ENCODE results near the gene TP63.
"Not testable (repeated sequence)": the region's sequence is repeated elsewhere in the genome, so short reads cannot be mapped to it uniquely, and the experiment has no call there.

The TP63 gene

DNA sequence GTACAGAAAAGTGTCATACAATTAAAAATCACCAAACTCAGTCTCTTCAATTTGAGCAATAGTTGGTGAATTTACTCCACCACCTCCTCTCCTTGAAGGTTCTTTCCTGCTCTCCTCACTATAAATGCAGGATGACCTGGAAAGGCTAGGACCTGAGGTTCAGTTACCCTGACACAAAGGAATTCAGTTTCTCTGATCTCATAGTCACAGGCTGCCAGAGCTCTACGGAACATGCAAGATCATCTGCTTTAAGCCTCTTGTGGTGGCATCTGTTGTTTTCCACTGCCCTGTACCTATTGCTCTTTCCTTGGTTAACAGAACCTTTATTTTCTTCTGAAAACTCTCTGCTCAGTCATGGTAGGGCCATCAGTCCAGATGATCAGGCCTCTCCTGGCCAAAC is 4.9 kb upstream of the TP63 start:
- DNase-seq = no peak

DNA sequence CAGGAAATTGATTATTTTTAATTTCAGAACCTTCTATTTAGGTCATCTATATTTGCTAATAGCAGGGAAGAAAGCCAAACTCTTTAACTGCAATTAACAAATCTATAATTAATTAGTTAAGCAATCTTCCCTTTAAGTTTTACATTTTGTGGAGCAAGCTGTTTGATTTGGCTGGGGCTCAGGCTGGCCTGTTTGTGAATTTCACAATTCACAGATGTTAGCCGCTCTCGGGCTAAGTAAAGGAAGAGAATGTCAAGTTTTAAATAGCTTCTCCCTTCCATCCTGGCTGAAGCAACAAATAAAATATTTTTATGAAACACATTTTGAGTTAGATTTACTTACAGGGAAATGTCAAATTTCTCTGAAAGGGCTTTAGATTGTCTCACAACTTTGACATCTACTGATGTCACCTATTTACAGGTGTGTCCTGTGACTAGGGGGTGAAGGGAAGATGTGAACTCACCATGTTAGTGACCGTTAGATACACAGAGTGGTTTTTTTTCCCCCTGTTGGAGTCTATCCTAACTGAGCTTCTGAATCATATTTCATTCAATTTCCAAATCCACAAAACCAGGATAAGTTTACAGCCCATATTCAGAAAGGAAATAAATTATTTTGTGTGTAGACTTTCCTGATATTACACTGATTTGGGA is 1.3 kb upstream of the TP63 start:
- no peak for DNase-seq

DNA sequence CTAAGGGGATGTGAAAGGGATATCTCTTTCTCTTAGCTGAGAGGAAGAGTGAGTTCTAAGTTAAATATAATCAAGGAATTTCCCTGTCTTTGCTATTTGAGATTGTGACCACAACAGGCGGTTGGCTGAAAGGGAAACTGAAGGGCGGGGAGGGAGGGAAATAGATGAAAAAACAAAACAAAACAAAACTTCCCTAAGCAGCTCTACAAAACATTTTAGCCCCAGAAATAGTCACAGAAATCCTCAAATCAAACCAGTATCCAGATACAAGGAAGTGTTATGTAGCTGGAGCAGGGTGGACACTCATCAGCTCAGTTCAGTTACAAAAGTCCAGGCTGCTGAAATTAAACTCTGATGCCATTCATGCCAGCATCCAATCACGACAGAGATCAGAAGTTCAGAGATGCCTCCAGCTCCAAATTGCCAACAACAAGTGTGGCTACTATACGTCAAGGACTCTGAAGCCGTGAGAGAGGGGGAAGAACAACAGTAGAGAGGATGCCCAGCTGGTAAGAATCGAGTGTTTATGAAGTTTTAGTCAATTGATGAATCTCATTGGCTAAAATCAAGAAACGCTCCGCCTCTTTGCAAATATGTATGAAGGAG is 319 bp upstream of the TP63 start:
- no peak for DNase-seq

DNA sequence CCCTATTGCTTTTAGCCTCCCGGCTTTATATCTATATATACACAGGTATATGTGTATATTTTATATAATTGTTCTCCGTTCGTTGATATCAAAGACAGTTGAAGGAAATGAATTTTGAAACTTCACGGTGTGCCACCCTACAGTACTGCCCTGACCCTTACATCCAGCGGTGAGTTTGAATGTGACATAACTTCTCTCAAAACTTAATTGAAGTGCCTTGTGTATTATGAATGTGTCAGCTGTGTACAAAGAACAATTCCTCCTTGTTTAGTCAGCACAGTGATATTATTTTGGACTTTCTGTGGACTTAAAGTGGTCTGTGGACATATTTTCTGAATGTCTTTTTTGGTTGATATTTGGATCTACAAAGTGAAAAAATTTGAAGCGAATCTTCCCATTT is 220 bp downstream of the TP63 start:
- DNase-seq = no peak

DNA sequence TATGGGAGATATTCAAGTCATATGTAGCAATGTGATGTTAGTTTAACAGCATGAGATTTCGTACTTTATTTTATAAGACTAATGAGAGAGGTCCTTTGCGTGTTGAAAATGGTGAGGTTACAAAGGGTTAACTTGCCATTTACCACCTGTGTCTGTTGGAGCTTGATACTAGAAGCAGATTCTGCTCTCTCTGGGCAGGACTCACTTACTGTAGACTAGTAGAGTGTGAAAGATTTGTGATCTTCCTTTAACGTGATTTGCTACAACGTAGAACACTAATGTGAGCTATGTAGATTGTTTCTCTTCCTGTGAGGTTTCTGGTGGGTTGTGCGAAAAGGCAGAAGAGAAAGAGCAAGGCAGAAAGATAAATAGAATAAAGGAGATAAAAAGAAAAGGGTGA is 1.1 kb downstream of the TP63 start:
- no peak for DNase-seq

DNA sequence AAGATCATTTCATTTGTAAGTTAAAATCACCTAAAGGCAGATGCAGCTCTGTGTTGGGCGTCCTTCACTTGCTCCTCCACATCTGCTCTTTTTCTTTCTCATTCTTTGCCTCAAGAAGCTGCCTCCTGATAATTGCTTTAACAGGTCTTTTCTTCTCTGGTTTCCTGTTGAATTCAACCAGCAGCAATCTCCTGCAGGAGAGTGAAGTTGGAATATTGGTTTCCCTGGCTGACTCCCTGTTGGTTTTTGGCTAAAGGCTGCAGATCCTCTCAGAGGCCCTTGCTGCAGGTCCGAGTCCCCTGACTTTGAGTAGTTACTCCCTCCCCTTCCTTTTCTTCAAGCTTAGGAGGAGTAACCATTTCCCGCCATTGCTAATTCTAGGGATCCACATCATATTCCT is 4.2 kb downstream of the TP63 start:
- DNase-seq = no peak

DNA sequence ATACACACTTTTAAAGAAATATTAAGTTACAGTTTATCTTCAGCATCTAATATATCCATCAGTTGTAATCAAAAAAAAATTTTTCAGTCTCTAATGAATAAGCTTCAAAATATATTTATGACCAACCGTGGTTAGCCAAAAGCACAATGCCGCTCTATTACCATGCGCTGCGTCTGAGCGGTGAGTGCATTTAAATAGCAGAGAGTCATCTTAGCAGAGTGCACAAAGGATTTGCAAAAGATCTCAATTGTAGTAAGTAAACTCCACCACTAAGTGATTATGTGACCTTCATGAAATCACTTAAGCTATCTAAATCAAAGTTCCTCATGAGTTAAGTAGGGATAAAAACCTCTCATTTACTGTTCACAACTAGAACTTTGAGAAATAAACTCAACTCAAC is 4.9 kb downstream of the TP63 start:
- no peak for DNase-seq

DNA sequence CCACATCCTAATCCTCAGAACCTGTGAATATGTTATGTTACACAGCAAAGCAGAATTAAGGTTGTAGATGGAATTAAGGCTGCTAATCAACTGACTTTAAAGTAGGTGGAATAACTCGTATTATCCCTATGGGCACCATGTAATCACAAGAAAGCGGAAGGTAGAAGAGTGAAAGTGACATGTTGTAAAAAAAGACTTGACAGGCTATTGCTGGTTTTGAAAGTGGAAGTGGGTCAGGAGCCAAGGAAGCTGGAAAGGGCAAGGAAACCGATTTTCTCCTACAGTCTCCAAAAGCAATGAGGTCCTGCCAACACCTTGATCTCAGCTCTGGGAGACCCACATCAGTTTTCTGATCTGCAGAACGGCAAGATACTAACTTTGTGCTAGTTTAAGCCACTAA is 6.6 kb downstream of the TP63 start:
- no peak for DNase-seq

DNA sequence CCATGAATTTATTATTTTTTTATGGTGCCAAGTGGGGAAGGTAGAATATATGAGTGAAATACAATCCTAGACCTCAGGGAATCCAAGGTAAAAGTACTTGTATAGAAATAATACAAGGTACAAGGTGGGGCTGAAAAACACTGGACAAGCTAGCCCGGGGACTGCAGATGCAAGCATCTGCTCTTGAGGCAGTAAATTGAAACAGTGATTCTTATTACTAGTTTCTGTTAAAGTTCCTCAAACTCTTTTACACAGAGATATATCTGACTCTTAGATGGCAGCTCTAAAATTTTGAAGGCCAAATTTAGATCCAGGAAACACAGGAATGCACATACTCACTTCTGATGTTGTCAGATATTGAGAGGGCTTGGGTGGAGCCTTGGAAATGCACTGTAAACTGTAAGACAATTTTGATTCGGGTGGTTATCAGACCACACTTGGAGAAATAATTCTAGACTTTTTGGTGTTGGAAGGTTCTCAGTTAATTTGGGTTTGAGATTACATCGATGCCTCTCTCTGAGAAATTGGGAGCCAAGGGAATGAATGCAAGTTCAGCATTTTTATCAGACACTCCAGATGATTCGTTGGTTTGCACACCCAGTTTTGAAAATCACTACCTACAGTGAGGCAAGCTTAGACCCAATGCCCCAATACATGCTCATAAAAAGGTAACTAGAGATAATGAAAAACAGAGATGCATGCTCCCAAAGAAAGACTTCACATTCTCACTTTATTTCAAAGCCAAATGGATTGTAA is 7.3 kb downstream of the TP63 start:
- DNase-seq = no peak

DNA sequence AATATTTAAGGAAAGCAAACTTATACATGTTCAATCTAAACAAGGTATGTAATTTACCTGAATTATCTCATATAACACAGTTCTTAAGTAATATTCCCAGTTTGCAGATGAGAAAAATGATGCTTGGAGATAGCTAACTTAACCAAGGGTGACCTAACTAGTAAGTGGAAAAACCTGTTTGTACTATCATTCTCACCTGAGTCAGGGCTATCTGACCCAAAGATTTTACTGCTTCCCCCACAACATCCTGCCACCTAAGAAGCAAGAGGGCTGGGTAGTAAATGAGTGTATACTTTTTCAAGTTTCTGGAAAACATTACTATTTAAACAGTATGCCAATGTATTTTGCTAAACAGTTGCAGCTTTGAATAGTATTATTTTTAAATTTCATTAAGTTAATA is 10.6 kb downstream of the TP63 start:
- no peak for DNase-seq

DNA sequence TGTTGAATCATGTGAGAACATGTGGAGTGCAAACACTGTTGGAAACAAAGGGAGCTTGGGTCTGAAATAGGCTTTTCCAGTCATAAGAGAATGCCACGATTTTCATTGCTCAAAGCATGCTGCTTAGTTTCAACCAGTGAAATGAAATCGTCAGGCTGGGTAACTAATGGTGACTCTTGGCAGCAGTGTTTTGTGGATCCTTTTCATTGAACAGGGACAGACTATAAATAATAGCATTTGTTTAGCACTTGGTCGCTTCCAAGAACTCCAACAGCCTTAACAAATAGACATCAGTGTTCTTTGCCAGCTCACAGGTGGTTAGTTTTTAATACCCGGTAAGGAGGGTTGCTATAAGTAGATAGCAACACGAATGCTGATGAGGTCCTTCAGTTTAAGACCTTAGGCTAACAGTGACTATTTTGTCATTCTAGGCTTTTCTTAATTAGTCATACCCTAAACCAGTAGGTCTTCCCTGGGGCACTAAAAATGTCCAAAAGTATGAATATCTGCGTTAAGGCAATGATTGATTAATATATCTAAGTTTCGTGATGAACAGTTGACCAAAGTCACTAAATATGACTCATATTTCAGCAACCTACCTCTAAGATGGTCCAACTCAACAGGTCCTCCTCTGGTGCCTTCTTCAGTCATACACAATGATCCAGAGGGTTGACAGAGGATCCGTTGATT is 15.8 kb downstream of the TP63 start:
- DNase-seq = no peak

DNA sequence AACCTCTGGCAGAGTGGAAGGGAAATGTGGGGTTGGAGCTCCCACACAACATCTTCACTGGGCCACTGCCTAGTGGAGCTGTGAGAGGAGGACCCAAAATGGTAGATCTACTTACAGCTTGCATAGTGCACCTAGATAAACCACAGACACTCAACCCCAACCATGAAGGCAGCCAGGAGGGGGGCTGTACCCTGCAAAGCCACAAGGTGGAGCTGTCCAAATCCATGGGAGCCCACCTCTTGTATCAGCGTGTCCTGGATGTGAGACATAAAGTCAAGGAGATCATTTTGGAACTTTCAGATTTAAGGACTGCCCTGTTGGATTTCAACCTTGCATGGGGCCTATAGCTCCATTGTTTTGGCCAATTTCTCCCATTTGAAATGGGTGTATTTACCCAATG is 20.9 kb downstream of the TP63 start:
- DNase-seq = no peak

DNA sequence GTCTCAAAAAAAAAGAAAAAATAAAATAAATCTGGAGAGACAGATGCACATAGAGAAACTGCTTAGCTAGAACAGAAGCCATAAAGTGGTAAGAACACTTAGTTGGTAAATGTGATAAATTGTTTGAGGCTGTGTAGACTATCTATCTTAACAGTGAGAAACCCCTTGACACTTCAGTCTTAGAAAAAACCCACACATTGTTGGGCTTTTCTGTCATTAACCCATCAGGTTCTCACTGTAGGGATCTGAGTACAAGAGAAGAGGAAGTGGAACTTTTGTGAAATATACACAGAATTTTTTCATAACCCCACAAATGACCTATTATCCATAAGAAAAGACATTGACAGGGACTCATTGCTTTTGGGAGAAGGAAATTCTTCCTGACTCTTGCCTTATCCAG is 24.4 kb downstream of the TP63 start:
- DNase-seq = no peak

DNA sequence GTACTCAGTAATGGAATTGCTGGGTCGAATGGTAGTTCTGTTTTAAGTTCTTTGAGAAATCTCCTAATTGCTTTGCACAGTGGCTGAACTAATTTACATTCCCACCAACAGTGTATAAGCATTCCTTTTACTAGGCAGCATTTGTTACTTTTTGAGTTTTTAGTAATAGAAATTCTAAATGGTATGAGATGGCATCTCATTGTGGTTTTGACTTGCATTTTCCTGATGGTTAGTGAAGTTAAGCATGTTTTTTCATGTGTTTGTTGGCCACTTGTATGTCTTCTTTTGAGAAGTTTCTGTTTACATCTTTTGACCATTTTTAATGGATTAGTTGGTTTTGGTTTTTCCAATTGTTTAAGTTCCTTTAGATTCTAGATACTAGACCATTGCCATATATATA is 28.4 kb downstream of the TP63 start:
- no peak for DNase-seq

DNA sequence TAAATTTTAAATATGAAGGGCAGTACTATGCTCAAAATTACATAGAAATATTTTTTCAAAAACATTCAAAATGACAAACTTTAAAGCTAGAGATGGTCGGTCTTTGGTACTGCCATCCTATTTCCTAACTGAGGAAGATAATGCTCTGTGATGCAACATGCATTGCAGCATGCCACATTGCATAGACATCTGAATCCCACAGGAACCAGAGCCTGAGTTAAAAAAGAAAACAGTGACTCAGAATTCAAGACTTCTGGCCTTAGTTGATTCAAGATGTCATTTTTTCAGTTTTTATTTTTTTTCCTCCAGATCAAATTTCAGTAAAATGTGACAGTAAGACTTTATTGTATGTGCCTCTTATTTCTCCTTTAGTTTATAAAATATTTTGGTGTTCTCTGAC is 33.1 kb downstream of the TP63 start:
- DNase-seq = no peak

DNA sequence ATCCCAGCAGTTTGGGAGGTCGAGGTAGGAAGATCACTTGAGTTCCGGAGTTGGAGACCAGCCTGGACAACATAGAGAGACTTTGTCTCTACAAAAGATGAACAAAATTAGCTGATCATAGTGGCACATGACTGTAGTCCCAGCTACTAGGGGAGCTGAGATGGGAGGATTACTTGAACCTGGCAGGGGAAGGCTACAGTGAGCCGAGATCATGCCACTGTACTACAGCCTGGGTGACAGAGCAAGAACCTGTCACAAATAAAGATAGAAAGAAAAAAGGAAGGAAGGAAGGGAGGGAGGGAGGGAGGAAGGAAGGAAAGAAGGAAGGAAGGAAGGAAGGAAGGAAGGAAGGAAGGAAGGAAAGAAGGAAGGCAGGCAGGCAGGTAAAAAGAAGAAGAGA is 41.2 kb downstream of the TP63 start:
- DNase-seq = not testable (repeated sequence)

DNA sequence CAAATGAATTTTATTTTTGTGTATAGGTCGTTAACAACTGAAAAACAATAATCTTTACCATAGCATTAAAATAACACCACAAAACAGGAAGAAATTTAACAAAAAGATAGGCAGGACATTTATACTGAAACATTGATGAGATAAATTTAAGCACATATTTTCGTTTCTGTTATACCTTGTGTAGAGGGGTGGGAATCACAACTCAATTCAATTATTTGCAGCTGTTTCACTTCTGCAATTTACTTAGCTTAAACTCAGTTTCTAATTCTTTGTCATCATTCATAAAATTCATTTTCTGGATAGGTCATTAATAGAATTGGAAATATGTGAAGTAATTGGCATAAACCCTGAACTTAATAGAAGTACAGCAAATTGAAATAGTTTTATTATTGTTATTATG is 42.3 kb downstream of the TP63 start:
- DNase-seq = no peak

DNA sequence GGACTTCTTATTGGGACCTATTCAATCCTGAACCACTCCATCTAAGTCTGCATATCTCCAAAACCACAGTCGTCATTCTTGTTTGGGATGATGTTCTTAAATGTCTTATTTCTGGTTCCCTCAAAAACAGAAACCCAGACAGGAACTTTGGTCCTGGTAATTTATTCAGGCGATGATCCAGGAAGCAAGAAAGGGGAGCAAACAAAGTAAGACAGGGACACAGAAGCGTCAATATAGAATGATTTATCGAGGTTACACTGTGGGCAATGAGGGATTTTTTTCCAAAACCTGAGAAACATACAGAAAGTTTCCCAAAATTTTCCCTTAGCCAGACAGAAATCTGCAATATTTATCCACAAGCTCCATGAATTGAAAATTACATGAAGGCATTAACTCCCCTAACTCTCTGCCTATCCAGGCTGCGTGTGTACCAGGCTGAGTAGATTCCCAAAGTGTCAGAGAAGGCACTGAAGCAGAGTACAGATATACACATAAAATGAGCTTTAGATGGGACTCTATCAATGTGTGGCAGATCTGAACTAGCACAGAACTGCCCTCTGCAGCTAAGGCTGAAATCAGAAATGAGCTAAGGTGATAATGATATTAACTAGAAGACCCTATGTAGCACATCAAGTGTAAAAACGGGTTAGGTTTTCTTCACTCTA is 43.2 kb downstream of the TP63 start:
- DNase-seq = no peak

DNA sequence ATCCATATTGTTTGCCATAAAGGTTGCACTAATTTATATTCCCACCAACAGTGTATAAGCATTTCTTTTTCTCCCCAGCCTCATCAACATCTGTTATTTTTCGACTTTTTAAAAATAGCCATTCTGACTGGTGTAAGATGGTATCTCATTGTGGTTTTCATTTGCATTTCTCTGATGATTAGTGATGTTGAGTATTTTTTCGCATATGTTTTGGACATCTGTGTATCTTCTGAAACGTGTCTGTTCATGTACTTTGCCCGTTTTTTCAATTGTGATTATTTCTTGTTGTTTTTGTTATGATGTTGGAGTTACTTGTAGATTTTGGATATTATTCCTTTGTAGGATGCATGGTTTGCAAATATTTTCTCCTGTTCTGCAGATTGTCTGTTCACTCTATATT is 46.5 kb downstream of the TP63 start:
- DNase-seq = no peak

DNA sequence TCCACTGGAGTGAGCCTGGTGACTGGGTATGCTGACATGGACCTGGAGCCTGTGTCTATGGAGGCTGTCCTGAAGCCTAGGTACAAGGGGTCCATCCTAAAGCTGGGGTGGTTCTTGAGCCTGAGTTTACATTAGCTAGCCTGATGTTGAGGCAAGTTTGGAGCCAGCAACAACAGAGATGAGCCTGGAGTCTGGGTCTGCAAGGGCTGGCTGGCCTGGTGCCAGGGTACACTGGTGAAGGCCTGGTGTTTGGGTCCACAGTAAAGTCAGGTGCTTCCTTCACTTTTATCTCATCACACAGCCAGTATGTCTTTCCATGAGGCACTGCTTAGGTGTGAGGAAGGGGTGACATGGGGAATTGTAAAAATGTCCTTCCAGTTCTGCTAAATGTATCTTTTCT is 49.5 kb downstream of the TP63 start:
- DNase-seq = no peak

DNA sequence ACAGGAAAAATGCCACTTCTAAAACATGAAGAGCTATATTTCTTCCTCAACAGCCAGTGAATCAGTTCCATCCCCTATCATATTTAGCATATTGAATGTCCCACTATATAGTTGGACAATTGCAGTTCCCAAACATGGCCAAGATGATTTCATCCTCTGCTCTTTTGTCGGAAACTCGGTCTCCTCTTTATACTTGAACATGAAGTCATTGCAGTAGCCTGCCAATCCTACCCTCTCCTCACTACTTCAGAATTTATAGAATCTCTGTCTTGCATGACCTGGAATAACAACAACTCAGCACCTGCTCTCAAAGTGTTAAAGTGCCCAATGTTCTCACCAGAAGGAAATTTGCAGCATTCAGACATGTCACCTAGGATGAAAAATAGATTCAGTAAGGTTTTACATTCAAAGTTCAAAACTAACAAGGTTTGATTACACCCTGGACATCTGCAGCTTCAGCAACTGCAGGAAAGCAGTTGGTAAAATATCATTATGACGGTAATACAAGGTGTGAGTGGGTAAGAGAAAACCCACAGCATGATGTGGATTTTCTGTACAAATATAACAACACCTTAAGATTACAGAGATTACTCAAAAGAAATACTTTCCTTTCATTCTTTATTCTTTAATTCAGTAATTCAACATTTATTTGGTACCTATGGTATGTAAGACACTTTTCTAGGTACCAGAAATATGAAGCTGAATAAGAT is 52.5 kb downstream of the TP63 start:
- DNase-seq = no peak

DNA sequence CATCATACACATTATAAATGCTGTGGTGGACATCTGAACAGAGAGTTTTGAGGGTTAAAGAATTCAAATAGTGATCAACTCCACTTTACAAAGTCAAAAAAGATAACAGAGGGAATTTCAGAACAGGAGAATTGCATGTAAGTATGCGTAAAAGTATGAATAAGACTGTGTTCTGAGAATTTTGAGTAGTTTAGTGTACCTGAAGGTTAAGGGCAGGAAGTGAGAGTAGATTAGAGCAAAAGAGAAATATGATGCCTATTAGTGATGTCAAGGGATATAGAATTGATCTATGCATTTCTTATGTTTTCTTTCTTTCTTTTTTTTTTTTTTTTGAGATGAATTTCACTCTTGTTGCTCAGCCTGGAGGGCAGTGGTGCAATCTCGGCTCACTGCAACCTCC is 53.1 kb downstream of the TP63 start:
- no peak for DNase-seq

DNA sequence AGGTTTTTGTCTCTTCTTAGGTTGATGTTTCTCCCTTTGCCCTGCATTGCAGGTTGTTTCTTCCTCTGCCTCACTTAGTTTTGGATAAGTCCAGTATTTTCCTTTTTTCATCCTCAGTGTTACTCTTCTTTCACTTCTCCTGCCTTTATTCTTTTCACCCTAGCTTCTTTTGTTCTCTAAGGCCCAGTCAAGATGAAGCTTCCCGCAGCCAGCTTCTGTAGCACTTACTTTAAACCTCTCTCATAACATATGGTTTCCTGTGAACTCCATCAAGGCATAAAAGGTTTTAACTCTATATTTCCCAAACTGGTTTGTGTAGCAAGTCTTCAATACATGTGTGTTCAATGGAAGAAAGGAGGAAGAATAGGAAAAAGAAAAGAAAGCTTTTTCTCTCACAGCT is 54.1 kb downstream of the TP63 start:
- no peak for DNase-seq
